Right lobe of liver (tissue), 4 donors: ENCODE measurements around the gene SLC46A1.

Experiments used
- CTCF ChIP-seq, 4 donors: fragments of 200-600 bp in 3 of 4; fragments of 450-650 bp in 1 of 4; IDR thresholded peaks; one replicate each; pipeline versions ENCODE4 v1.5.1 to v1.8.0; 2016 to 2022; ENCODE audit warnings: antibody characterized with exemption in 4 of 4, mild to moderate bottlenecking in 2 of 4
- POLR2A ChIP-seq: fragments of 450-650 bp; IDR thresholded peaks from one replicate; pipeline ENCODE4 v1.6.1; 2017; ENCODE audit warnings: antibody characterized with exemption, mild to moderate bottlenecking
- donor health status: DM: no; HTN: no; CAD: no.
- donor health status: DM: no; HTN: no; CAD: no.
- donor health status: DM: no; HTN: yes; CAD: no.

GRCh38 chr17:28395426-28395825, 10.6 kb downstream of the SLC46A1 start:
- TF ChIP-seq CTCF (IDR thresholded peaks at IDR 0.05) = no peak
- TF ChIP-seq POLR2A = no peak
